GM18867 (cell line): ENCODE results near the gene AQP1.

Experiments used
- ATAC-seq: cut with Tn5 transposase; IDR thresholded peaks from one replicate; pipeline ENCODE4 v1.9.1; 2021; ENCODE audit warnings: mild to moderate bottlenecking, moderate library complexity; ENCODE audit not compliant: unreplicated experiment

The AQP1 gene

GRCh38 chr7:30933124-30933974, 21.7 kb downstream of the AQP1 start:
- ATAC-seq: no peak

- no peak for ATAC-seq
These were observed 22.6 kb downstream of the AQP1 start for GRCh38 chr7:30934225-30934624.

GRCh38 chr7:30934732-30935568, 23.3 kb downstream of the AQP1 start:
- ATAC-seq: no peak

- no peak for ATAC-seq
These were observed 23.9 kb downstream of the AQP1 start for GRCh38 chr7:30935569-30935877.

GRCh38 chr7:30936650-30937245, 25.1 kb downstream of the AQP1 start:
- no peak for ATAC-seq

GRCh38 chr7:30937416-30937815, 25.8 kb downstream of the AQP1 start:
- ATAC-seq: no peak

GRCh38 chr7:30938435-30939316, 27.0 kb downstream of the AQP1 start:
- peak; percentile 82 for ATAC-seq

- no peak for ATAC-seq
These were observed 30.1 kb downstream of the AQP1 start for GRCh38 chr7:30941582-30942323.

GRCh38 chr7:30950197-30950596, 38.5 kb downstream of the AQP1 start:
- ATAC-seq: no peak

GRCh38 chr7:30954914-30955313, 43.3 kb downstream of the AQP1 start:
- ATAC-seq: no peak

- ATAC-seq: no peak
These were observed 45.1 kb downstream of the AQP1 start for GRCh38 chr7:30956704-30957103.

- no peak for ATAC-seq
These were observed 52.2 kb downstream of the AQP1 start, which contains the start of gene GHRHR for GRCh38 chr7:30963842-30964241. TSS of gene GHRHR (plus strand) at chr7:30963953. CDS start at chr7:30964069, 116 bp downstream.

GRCh38 chr7:30965372-30965771, 53.7 kb downstream of the AQP1 start:
- no peak for ATAC-seq

GRCh38 chr7:30965883-30966282, 54.2 kb downstream of the AQP1 start:
- ATAC-seq: no peak

- ATAC-seq: peak; percentile 37
These were observed 56.6 kb downstream of the AQP1 start for GRCh38 chr7:30968294-30968693.

GRCh38 chr7:30968747-30969603, 57.3 kb downstream of the AQP1 start:
- no peak for ATAC-seq

GRCh38 chr7:30969604-30969970, 57.9 kb downstream of the AQP1 start:
- ATAC-seq: no peak

- ATAC-seq: no peak
These were observed 58.4 kb downstream of the AQP1 start for GRCh38 chr7:30970074-30970473.

- no peak for ATAC-seq
These were observed 59.0 kb downstream of the AQP1 start for GRCh38 chr7:30970594-30971094.
